Testis (tissue), 2 donors: Measurements from ENCODE around the gene CARM1.

ENCODE experiments used
- POLR2A ChIP-seq: fragments of 450-650 bp; IDR thresholded peaks from one replicate; pipeline ENCODE4 v1.6.1; 2017; ENCODE audit warnings: antibody characterized with exemption, mild to moderate bottlenecking, moderate library complexity
- TF ChIP-seq, protein P1 (sequence below), 3 experiments: fragments of 450-650 bp in 2 of 3; fragments of 200-600 bp in 1 of 3; sonication (generic) in 1 of 3; IDR thresholded peaks; one replicate each; pipeline ENCODE4 v1.5.1; 2016 to 2019; ENCODE audit warnings: antibody characterized with exemption in 3 of 3, mild to moderate bottlenecking in 2 of 3, moderate library complexity in 1 of 3

DNA sequence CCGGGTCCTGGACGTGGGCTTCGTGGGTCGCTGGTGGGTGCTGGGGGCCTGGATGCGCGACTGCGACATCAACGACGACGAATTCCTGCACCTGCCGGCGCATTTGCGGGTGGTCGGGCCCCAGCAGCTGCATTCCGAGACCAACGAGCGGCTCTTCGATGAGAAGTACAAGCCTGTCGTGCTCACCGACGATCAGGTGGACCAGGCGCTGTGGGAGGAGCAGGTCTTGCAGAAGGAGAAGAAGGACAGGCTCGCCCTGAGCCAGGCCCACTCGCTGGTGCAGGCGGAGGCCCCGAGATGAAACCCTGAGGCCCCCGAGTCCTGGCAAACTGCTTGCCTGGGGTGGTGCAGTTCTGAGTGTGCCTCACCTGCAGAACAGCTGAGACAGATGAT, 58.0 kb downstream of the CARM1 start:
- TF ChIP-seq, protein P1, sequence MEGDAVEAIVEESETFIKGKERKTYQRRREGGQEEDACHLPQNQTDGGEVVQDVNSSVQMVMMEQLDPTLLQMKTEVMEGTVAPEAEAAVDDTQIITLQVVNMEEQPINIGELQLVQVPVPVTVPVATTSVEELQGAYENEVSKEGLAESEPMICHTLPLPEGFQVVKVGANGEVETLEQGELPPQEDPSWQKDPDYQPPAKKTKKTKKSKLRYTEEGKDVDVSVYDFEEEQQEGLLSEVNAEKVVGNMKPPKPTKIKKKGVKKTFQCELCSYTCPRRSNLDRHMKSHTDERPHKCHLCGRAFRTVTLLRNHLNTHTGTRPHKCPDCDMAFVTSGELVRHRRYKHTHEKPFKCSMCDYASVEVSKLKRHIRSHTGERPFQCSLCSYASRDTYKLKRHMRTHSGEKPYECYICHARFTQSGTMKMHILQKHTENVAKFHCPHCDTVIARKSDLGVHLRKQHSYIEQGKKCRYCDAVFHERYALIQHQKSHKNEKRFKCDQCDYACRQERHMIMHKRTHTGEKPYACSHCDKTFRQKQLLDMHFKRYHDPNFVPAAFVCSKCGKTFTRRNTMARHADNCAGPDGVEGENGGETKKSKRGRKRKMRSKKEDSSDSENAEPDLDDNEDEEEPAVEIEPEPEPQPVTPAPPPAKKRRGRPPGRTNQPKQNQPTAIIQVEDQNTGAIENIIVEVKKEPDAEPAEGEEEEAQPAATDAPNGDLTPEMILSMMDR (IDR thresholded peaks at IDR 0.05) = no peak
- no peak for TF ChIP-seq POLR2A
